ENCODE measurements around the gene PSD.

The PSD gene

GRCh38 chr10:102463983-102464382 is 45.4 kb upstream of the PSD start:
- H3K27me3 ChIP-seq (ENCODE audit: insufficient read depth, low read depth), result no peaks in the 10 kb centered on the region
- TF ChIP-seq CTCF (conservative IDR thresholded peaks at IDR 0.05; ENCODE audit: low read depth, low read length), result no peak
- H3K4me3 ChIP-seq (IDR thresholded peaks at IDR 0.05; ENCODE audit: insufficient read depth, low read depth, low read length), result no peak overlapping the region
- H3K27ac ChIP-seq, result no peak overlapping the region
- H3K9ac ChIP-seq, result no peak overlapping the region
- no peak overlapping the region for H3K4me2 ChIP-seq
- H3K36me3 ChIP-seq (ENCODE audit: insufficient read depth), result no peaks in the 10 kb centered on the region
- no peak overlapping the region for H2AFZ ChIP-seq (ENCODE audit: low read depth)
- no peaks in the 10 kb centered on the region for H4K20me1 ChIP-seq (ENCODE audit: insufficient read depth)
- H3K4me1 ChIP-seq (ENCODE audit: low read depth, poor library complexity, severe bottlenecking), result peaks cover 22% of the 10 kb centered on the region
- H3K79me2 ChIP-seq (ENCODE audit: insufficient read depth, low read depth), result no peaks in the 10 kb centered on the region

GRCh38 chr10:102462512-102463054 is 44.0 kb upstream of the PSD start:
- H3K27me3 ChIP-seq (ENCODE audit: insufficient read depth, low read depth), result no peaks in the 10 kb centered on the region
- TF ChIP-seq CTCF (conservative IDR thresholded peaks at IDR 0.05; ENCODE audit: low read depth, low read length), result no peak
- H3K36me3 ChIP-seq (ENCODE audit: insufficient read depth), result no peaks in the 10 kb centered on the region
- no peaks in the 10 kb centered on the region for H4K20me1 ChIP-seq (ENCODE audit: insufficient read depth)
- H3K79me2 ChIP-seq (ENCODE audit: insufficient read depth, low read depth), result no peaks in the 10 kb centered on the region
- no peak overlapping the region for H3K4me2 ChIP-seq
- H3K4me3 ChIP-seq (IDR thresholded peaks at IDR 0.05; ENCODE audit: insufficient read depth, low read depth, low read length), result no peak overlapping the region
- no peak overlapping the region for H3K27ac ChIP-seq
- peaks cover 22% of the 10 kb centered on the region for H3K4me1 ChIP-seq (ENCODE audit: low read depth, poor library complexity, severe bottlenecking)
- H2AFZ ChIP-seq (ENCODE audit: low read depth), result no peak overlapping the region
- no peak overlapping the region for H3K9ac ChIP-seq

GRCh38 chr10:102461187-102462054 is 42.8 kb upstream of the PSD start:
- H3K4me1 ChIP-seq (ENCODE audit: low read depth, poor library complexity, severe bottlenecking), result peaks cover 22% of the 10 kb centered on the region
- no peaks in the 10 kb centered on the region for H3K27me3 ChIP-seq (ENCODE audit: insufficient read depth, low read depth)
- no peaks in the 10 kb centered on the region for H3K79me2 ChIP-seq (ENCODE audit: insufficient read depth, low read depth)
- no peak overlapping the region for H3K4me3 ChIP-seq (IDR thresholded peaks at IDR 0.05; ENCODE audit: insufficient read depth, low read depth, low read length)
- H3K36me3 ChIP-seq (ENCODE audit: insufficient read depth), result no peaks in the 10 kb centered on the region
- H3K4me2 ChIP-seq, result peak overlapping the region; percentile 84
- H4K20me1 ChIP-seq (ENCODE audit: insufficient read depth), result no peaks in the 10 kb centered on the region
- H3K9ac ChIP-seq, result peak overlapping the region; percentile 47; the same call in 1 of the 2 replicates
- TF ChIP-seq CTCF (conservative IDR thresholded peaks at IDR 0.05; ENCODE audit: low read depth, low read length), result no peak
- peak overlapping the region; percentile 98 for H2AFZ ChIP-seq (ENCODE audit: low read depth)
- peak overlapping the region; percentile 37; the same call in 1 of the 2 replicates for H3K27ac ChIP-seq

- peak overlapping the region; percentile 47; the same call in 1 of the 2 replicates for H3K9ac ChIP-seq
These were observed 42.2 kb upstream of the PSD start for GRCh38 chr10:102460836-102461186.

More at GRCh38 chr10:102460836-102461186, 42.2 kb upstream of the PSD start:
- Histone ChIP-seq H3K4me3 (IDR thresholded peaks at IDR 0.05; ENCODE audit: insufficient read depth, low read depth, low read length) (no peak overlapping the region), H2AFZ (ENCODE audit: low read depth) (peak overlapping the region; percentile 98), H4K20me1 (ENCODE audit: insufficient read depth) (no peaks in the 10 kb centered on the region), H3K4me2 (peak overlapping the region; percentile 84), H3K27me3 (ENCODE audit: insufficient read depth, low read depth) (no peaks in the 10 kb centered on the region), H3K79me2 (ENCODE audit: insufficient read depth, low read depth) (no peaks in the 10 kb centered on the region), H3K27ac (peak overlapping the region; percentile 37; the same call in 1 of the 2 replicates), H3K4me1 (ENCODE audit: low read depth, poor library complexity, severe bottlenecking) (peaks cover 22% of the 10 kb centered on the region), H3K36me3 (ENCODE audit: insufficient read depth) (no peaks in the 10 kb centered on the region)
- TF ChIP-seq CTCF (conservative IDR thresholded peaks at IDR 0.05; ENCODE audit: low read depth, low read length), result no peak
